Measurements from ENCODE around the gene EPS8L3. TPM values are rescaled to one million over a fixed set of nuclear protein-coding genes. Genes with fewer than 3 reads are reported as not detected.

The EPS8L3 gene
- not detected in 2 replicates for total RNA-seq

GRCh38 chr1:109763646-109764415, at the start of gene EPS8L3:
TSS of gene EPS8L3 (minus strand) at chr1:109763923. CDS start at chr1:109761749, 2,174 bp downstream.

DNA sequence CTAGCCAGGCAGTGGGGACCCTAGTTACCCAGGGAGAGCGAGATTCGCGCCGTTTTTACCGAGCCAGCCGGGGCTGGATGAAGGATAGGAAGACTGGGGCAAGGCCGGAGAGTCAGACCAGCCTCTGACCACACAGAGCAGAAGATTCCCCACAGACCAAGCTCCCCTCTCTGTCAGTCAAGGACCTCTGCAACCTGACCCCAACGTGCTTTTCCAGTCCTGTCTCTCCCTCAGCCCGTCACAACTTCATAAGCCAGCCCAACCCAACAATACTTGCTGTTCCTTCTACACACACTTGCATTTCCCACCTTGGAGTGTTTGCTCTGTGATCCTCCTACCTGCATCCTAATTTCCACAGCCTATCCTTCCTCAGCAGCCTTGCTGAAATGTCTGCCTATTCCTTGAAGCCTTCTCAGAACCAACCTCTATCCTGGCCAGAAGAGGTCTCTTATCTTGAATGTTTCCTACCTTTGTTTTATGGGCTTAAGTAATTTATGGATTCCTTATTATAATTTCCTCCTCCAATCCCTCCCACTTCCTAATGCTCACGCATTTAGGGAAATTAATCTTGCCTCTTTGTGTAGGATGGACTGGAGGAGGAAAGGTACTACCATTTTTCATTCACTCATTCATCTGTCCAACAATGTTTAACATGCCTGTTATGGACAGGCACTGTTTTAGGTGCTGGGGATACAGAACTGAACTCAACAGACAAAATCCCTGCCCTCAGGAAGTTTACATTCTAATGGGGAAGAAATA, 22.9 kb downstream of the EPS8L3 start, which contains the start of gene GSTM3:
Gene GSTM3, minus strand, starts transcription at position 424 of the 759 bp plus-strand sequence. CDS start 751 bp downstream, outside the sequence.

DNA sequence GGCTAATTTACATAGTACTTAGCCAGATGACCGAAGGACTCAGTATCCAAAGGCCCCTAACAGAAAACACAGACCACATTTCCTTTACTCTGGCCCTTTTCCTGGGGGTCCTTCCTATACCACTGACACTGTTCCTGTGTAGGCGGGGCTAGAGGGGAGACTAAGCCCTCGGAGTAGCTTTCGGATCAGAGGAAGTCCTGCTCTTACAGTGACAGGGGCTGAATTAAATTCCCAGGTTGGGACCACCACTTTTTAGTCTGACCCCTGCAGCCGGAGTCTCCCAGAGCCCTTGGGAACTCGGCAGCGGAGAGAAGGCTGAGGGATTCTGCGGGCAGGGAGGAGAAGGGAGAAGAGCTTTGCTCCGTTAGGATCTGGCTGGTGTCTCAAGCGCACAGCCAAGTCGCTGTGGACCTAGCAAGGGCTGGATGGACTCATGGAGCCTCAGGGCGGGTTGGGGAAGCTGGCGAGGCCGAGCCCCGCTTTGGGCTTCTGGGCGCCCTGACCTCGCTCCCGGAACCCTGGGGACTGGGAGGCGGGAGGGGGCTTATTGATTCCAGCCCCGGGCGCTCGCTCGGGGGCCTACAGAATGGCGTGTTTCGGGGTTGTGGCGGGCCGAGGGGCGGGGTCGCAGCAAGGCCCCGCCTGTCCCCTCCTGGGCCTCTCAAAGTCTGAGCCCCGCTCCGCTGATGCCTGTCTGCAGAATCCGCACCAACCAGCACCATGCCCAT, 52.0 kb downstream of the EPS8L3 start, which contains the start of gene GSTM5:
Gene GSTM5, plus strand, starts transcription at position 659 of the 728 bp plus-strand sequence. Its CDS starts 62 bp downstream, at position 721.

Other genes with a start within 250 kb of the EPS8L3 start
- under 0.01 TPM in 1 of 2 replicates, not detected in the other for gene GPR61, start 224.1 kb downstream of the EPS8L3 start, total RNA-seq
- gene GNAI3, start 215.3 kb downstream of the EPS8L3 start, total RNA-seq: 16.4 and 17.9 TPM in 2 replicates
- gene GNAT2, start 144.3 kb downstream of the EPS8L3 start, total RNA-seq: 0.14 TPM in 1 of 2 replicates, not detected in the other
- gene AMPD2, start 144.1 kb downstream of the EPS8L3 start, total RNA-seq: 19.5 and 32.0 TPM in 2 replicates
- 2.6 and 3.1 TPM in 2 replicates for gene GSTM4, start 107.8 kb downstream of the EPS8L3 start, total RNA-seq
- 0.34 and 9.2 TPM in 2 replicates for gene GSTM2, start 95.9 kb downstream of the EPS8L3 start, total RNA-seq
- gene GSTM1, start 76.1 kb downstream of the EPS8L3 start, total RNA-seq: 1.4 TPM in 1 of 2 replicates, not detected in the other
- not detected in 2 replicates for gene GSTM5, start 51.7 kb downstream of the EPS8L3 start, total RNA-seq
- gene GSTM3, start 22.9 kb downstream of the EPS8L3 start, total RNA-seq: 10.5 and 28.0 TPM in 2 replicates
- gene CSF1, start 146.9 kb upstream of the EPS8L3 start, total RNA-seq: 0.68 and 11.7 TPM in 2 replicates
- gene AHCYL1, start 220.8 kb upstream of the EPS8L3 start, total RNA-seq: 62.5 and 93.9 TPM in 2 replicates

All from nasal cavity respiratory epithelium epithelial cell of viscerocranial mucosa (primary cell).